Esophagus squamous epithelium (tissue), 5 donors: Measurements from ENCODE around the gene TMEM198. TPM values are rescaled to one million over a fixed set of nuclear protein-coding genes. Genes with fewer than 3 reads are reported as not detected.
A peak's percentile ranks its signal among the peaks of the same experiment; 100 is the strongest.

ENCODE experiments used
- DNase-seq: peaks from one replicate; lab custom pipeline; 2025; lab: John Stamatoyannopoulos, UW
- H3K27ac ChIP-seq, 4 donors: fragments of 200-600 bp; sonication (generic); one replicate each; pipeline ENCODE4 v1.5.1; 2016 to 2019; ENCODE audit warnings: mild to moderate bottlenecking in 1 of 4
- H3K27me3 ChIP-seq, 4 donors: fragments of 200-600 bp; sonication (generic); 1 replicate in 3 of 4; 2 replicates in 1 of 4; pipeline versions ENCODE4 v1.5.1 to v1.6.0; 2017 to 2021; ENCODE audit warnings: antibody characterized with exemption in 1 of 4
- H3K36me3 ChIP-seq, 3 donors: fragments of 200-600 bp; sonication (generic); one replicate each; pipeline ENCODE4 v1.5.1; 2016 to 2019
- H3K4me1 ChIP-seq, 3 donors: fragments of 200-600 bp; sonication (generic); one replicate each; pipeline ENCODE4 v1.5.1; 2017 to 2019
- H3K4me3 ChIP-seq, 4 donors: fragments of 200-600 bp; sonication (generic); 1 replicate in 3 of 4; 2 replicates in 1 of 4; pipeline ENCODE4 v1.5.1; 2016 to 2019; ENCODE audit warnings: mild to moderate bottlenecking in 2 of 4, moderate library complexity in 1 of 4
- H3K9me3 ChIP-seq, 3 donors: fragments of 200-600 bp; sonication (generic); one replicate each; pipeline ENCODE4 v1.5.1; 2016 to 2019
- POLR2A ChIP-seq, 4 donors: fragments of 450-650 bp; IDR thresholded peaks; one replicate each; pipeline ENCODE4 v1.6.1; 2017; ENCODE audit warnings: antibody characterized with exemption in 4 of 4, mild to moderate bottlenecking in 4 of 4, moderate library complexity in 3 of 4
- WGBS, 2 donors: methylation state at CpG; one replicate each; pipeline ENCODE4 v1.1.5; 2018; 5-methylcytosine and 5-hydroxymethylcytosine counted together
- intact Hi-C: fragments of 100-400 bp; cut with DNase I; formaldehyde crosslinking; loops from one replicate; pipeline ENCODE4 v1.15.0; 2022
- total RNA-seq, 4 donors: library from RNA; depleted of rRNA; stranded (reverse); fragments of >200 nt; gene quantifications; one replicate each; pipeline ENCODE4 v1.1.0, GENCODE V29; 2016
- TF ChIP-seq, protein P1 (sequence below), 6 experiments: fragments of 450-650 bp in 4 of 6; fragments of 200-600 bp in 2 of 6; sonication (generic) in 2 of 6; IDR thresholded peaks; one replicate each; pipeline ENCODE4 v1.5.1; 2016 to 2019; ENCODE audit warnings: antibody characterized with exemption in 6 of 6, mild to moderate bottlenecking in 4 of 6, moderate library complexity in 4 of 6
- donor health status: DM: yes; HTN: yes; CAD: no.

The TMEM198 gene
- total RNA-seq, 4 donors from 2014 or later, result 0.62 to 0.87 (median 0.78) TPM

DNA sequence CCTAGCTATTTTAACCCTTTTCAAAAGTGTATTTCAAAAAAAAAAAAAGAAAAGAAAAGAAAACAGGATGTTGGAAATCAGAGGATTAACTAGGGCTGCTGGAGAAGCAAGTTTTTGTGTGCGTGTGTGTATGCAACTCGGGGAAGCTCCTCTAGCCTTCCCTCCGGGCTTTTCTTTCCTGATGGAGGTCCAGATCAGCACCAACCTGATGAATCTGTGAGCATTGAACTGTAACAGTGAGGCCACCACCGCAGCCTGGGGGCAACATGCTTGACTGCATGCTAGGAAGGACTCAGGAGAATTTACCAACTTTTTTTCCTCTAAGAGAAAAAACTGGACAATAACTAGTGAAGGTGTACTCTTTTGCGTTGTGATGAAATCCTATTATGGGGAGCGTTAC is 25.2 kb downstream of the TMEM198 start:
- intact Hi-C loops, result no loop called here
- Histone ChIP-seq H3K9me3 (no peaks in the 10 kb centered on the region), H3K4me3 (no peak overlapping the region), H3K27ac (no peak overlapping the region), H3K4me1 (peaks cover 8 to 29% (median 9%) of the 10 kb centered on the region in 3 donors), H3K27me3 (peaks cover 0 to 24% (median 0%) of the 10 kb centered on the region in 4 donors), H3K36me3 (peaks cover 0 to 22% (median 0%) of the 10 kb centered on the region in 3 donors)
- TF ChIP-seq POLR2A (IDR thresholded peaks at IDR 0.05), result no peak
- TF ChIP-seq, protein P1, sequence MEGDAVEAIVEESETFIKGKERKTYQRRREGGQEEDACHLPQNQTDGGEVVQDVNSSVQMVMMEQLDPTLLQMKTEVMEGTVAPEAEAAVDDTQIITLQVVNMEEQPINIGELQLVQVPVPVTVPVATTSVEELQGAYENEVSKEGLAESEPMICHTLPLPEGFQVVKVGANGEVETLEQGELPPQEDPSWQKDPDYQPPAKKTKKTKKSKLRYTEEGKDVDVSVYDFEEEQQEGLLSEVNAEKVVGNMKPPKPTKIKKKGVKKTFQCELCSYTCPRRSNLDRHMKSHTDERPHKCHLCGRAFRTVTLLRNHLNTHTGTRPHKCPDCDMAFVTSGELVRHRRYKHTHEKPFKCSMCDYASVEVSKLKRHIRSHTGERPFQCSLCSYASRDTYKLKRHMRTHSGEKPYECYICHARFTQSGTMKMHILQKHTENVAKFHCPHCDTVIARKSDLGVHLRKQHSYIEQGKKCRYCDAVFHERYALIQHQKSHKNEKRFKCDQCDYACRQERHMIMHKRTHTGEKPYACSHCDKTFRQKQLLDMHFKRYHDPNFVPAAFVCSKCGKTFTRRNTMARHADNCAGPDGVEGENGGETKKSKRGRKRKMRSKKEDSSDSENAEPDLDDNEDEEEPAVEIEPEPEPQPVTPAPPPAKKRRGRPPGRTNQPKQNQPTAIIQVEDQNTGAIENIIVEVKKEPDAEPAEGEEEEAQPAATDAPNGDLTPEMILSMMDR (IDR thresholded peaks at IDR 0.05), result no peak
- DNase-seq, result no peak
- WGBS, 2 donors, result 77 to 85% methylated on average over 6 of the region's 6 CpGs

DNA sequence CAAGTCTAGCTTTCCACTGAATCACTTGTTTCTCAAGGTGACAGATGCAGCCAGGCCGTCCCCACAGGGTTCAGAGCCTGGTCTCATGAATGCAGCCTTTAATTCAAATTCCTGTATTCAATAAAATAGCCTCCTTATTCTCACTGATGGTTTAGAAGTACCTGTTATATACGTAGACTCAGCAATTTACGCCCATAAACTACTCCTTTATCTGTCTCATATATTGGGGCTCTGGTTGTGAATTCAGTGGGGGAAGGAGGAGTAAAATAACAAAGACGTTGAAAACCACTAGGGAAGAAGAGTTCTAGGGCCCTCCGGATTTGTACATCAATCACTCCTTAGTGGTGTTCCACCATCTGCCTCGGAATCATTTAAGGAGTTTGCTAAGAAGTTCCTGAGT is 25.8 kb downstream of the TMEM198 start:
- Histone ChIP-seq H3K27me3 (peaks cover 0 to 27% (median 0%) of the 10 kb centered on the region in 4 donors), H3K4me1 (peaks cover 8 to 29% (median 9%) of the 10 kb centered on the region in 3 donors), H3K4me3 (peak overlapping the region in 3 of 4 donors; percentile 54 to 79 (median 79)), H3K36me3 (peaks cover 0 to 21% (median 0%) of the 10 kb centered on the region in 3 donors), H3K9me3 (no peaks in the 10 kb centered on the region), H3K27ac (peak overlapping the region in 2 of 4 donors; percentile 87 to 89)
- no peak for DNase-seq
- no peak for TF ChIP-seq POLR2A (IDR thresholded peaks at IDR 0.05)
- TF ChIP-seq, protein P1 (IDR thresholded peaks at IDR 0.05), result no peak
- WGBS, 2 donors, result 83% methylated on average over 5 to 6 of the region's 6 CpGs
- intact Hi-C loops, result no loop called here

DNA sequence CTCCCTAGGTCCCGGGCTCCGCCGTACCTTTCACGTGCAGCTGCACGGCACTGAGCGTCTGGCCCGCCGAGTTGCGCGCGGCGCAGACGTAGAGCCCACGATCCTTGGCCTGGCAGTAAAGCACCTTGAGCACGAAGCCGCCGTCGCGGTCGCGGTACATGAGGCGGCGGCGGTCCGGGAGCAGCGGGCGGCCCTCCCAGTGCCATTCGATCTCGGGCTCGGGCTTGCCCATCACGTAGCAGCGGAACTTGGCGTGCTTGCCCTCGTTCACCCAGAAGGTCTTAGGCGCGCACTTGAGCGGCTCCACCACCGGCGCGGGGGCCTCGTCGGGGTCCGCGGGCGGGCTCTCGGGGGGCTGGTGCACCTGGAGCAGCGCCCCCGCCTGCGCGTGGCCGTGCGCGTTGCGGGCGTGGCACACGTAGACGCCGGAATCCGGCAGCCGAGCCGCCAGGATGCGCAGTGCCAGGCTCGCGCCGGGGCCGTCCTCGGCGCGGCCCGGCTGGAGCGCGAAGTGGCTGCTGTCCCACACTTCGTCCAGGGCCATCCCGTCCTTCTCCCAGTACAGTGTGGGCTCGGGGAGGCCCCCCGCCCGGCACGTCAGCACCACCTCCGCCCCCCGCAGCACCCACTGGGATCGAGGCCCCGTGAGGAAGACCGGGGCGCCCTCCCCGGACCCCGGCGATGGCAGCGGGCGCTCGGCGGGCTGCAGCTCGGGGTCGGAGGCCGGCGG is 26.5 kb downstream of the TMEM198 start:
- intact Hi-C loops, result no loop called here

DNA sequence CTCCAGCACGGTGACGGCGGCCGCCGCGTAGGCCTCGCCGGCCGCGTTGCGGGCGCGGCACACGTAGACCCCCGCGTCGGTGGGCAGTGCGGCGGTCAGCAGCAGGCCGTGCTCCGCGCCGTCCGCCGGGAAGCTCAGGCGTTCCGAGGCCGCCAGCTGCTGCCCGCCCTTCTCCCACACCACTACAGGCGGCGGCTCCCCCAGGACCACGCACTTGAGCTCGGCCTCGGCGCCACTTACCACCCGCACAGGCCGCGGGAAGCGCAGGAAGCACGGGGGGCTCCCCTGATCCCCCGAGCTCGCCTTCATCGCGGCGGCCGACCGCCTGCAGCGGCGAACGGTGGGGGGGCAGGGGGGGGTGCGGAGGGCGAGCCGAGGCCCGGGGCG is 27.1 kb downstream of the TMEM198 start:
- DNase-seq, result no peak
- 0% methylated on average over 8 of the region's 55 CpGs; no CpG with 5 or more reads in 1 of the 2 donors for WGBS, 2 donors
- TF ChIP-seq, protein P1 (IDR thresholded peaks at IDR 0.05), result no peak
- no peak for TF ChIP-seq POLR2A (IDR thresholded peaks at IDR 0.05)
- Histone ChIP-seq H3K9me3 (no peaks in the 10 kb centered on the region), H3K4me1 (peaks cover 8 to 29% (median 9%) of the 10 kb centered on the region in 3 donors), H3K27ac (peak overlapping the region; percentile 70 to 89 (median 80)), H3K27me3 (peaks cover 0 to 40% (median 0%) of the 10 kb centered on the region in 4 donors), H3K36me3 (peaks cover 0 to 21% (median 0%) of the 10 kb centered on the region in 3 donors), H3K4me3 (peak overlapping the region; percentile 54 to 79 (median 72))
- intact Hi-C loops, result no loop called here

More for the DNA sequence above, 26.5 kb downstream of the TMEM198 start:
- WGBS, 2 donors, result 0% methylated on average over 12 of the region's 95 CpGs; no CpG with 5 or more reads in 1 of the 2 donors
- H3K9me3 ChIP-seq, result no peaks in the 10 kb centered on the region
- peak overlapping the region; percentile 54 to 79 (median 72) for H3K4me3 ChIP-seq
- H3K27ac ChIP-seq, result peak overlapping the region; percentile 70 to 89 (median 80)
- peaks cover 0 to 21% (median 0%) of the 10 kb centered on the region in 3 donors for H3K36me3 ChIP-seq
- peaks cover 0 to 35% (median 0%) of the 10 kb centered on the region in 4 donors for H3K27me3 ChIP-seq
- no peak for DNase-seq
- H3K4me1 ChIP-seq, result peaks cover 8 to 29% (median 9%) of the 10 kb centered on the region in 3 donors
- TF ChIP-seq, protein P1 (IDR thresholded peaks at IDR 0.05), result no peak
- TF ChIP-seq POLR2A (IDR thresholded peaks at IDR 0.05), result peak in 1 of 4 donors; percentile 58
